ENCODE measurements around the gene LSAMP. TPM values are rescaled to one million over a fixed set of nuclear protein-coding genes. Genes with fewer than 3 reads are reported as not detected.

LSAMP gene
- total and polyA plus RNA-seq, 9 of the 15 experiments (the other 6 are each of a cell fraction or from before 2014, with no cell fraction given), result 0.09 to 0.11 TPM; not detected in 7

- no peak for TF ChIP-seq USF2 (CRISPR knock-in tag; IDR thresholded peaks at IDR 0.05)
- no peak for TF ChIP-seq ZNF76 (CRISPR knock-in tag; IDR thresholded peaks at IDR 0.05; ENCODE audit: borderline replicate concordance)
- no peak for TF ChIP-seq GABPB1 (CRISPR knock-in tag; IDR thresholded peaks at IDR 0.05)
- TF ChIP-seq E2F5 (CRISPR knock-in tag; IDR thresholded peaks at IDR 0.05), result no peak
- TF ChIP-seq TAF1 (IDR thresholded peaks at IDR 0.05; ENCODE audit: control insufficient read depth, extremely low read depth, insufficient read depth, low read length, severe bottlenecking), result no peak
Observed at GRCh38 chr3:115930168-115930567, 515.1 kb downstream of the LSAMP start (continued).

- 11% methylated on average over 1 of the region's 1 CpG for WGBS (ENCODE audit: insufficient coverage, low coverage, missing lambda C conversion rate)
- no peak for FAIRE-seq
- TF ChIP-seq ZNF696 (CRISPR knock-in tag; conservative IDR thresholded peaks at IDR 0.05) (no peak), ZNF253 (CRISPR knock-in tag; conservative IDR thresholded peaks at IDR 0.05) (no peak), MEF2D (tag; conservative IDR thresholded peaks at IDR 0.05; ENCODE audit: low read depth) (no peak), NFE2 (IDR thresholded peaks at IDR 0.05; ENCODE audit: low read depth) (no peak), PRPF4 (IDR thresholded peaks at IDR 0.05; ENCODE audit: insufficient read depth, low read depth, low read length, poor library complexity, severe bottlenecking) (no peak)
- Histone ChIP-seq H2AFZ (ENCODE audit: low read depth, low read length) (no peak overlapping the region), H3K36me3 (ENCODE audit: control insufficient read depth, insufficient read depth, low read length) (no peaks in the 10 kb centered on the region), H3K9me3 (replicated peaks; ENCODE audit: control insufficient read depth, insufficient read depth, low read depth, low read length) (no peaks in the 10 kb centered on the region), H3K27ac (ENCODE audit: extremely low read depth, low read depth, low read length) (no peak overlapping the region), H3K4me3 (no peak overlapping the region), H3K27me3 (ENCODE audit: control insufficient read depth in 2 of 2, insufficient read depth in 2 of 2, low read length in 2 of 2) (0 out of 5 replicates have a peak, but pooled peaks cover 0 to 5% of the 10 kb centered on the region in 2 experiments), H3K9ac (ENCODE audit: insufficient read depth in 1 of 2, low read depth in 2 of 2, low read length in 2 of 2) (no peak overlapping the region), H3K4me2 (ENCODE audit: insufficient read depth, low read length) (no peak overlapping the region), H3K79me2 (ENCODE audit: control insufficient read depth, insufficient read depth, low read length) (no peaks in the 10 kb centered on the region), H4K20me1 (replicated peaks; ENCODE audit: control insufficient read depth, insufficient read depth, low read length) (no peaks in the 10 kb centered on the region), H3K4me1 (replicated peaks in 1 of 2; ENCODE audit: control insufficient read depth in 2 of 2, insufficient read depth in 2 of 2, low read length in 2 of 2) (no peaks in the 10 kb centered on the region), H3K9me1 (ENCODE audit: control insufficient read depth, insufficient read depth, low read length) (no peaks in the 10 kb centered on the region)
- in situ Hi-C loops (cut with MboI), result no loop called here
- no peak for ATAC-seq
- POLR2A ChIA-PET, result interaction anchor here (0.7 kb wide), 1 partner anchor 235 kb away, joined by 4 read pairs; no protein-coding TSS in a partner anchor
- intact Hi-C loops (cut with micrococcal nuclease), result no loop called here
- CTCF ChIA-PET (ENCODE audit: low intra/inter-chr PET ratio), result interaction anchor here (0.5 kb wide), 1 partner anchor 114 kb away, joined by 3 read pairs; no protein-coding TSS in a partner anchor
- BruUV-seq (replicated peaks), result no TSS peak
- DNase-seq (ENCODE audit: extremely low read depth in 1 of 4, low spot score in 3 of 4), result no peak
Observed at GRCh38 chr3:115928376-115928775, 516.9 kb downstream of the LSAMP start.
